ENCODE data around the gene DDX54. TPM values are rescaled to one million over a fixed set of nuclear protein-coding genes. Genes with fewer than 3 reads are reported as not detected.

Gene DDX54
- total and polyA plus RNA-seq, 2 of the 8 experiments (the other 6 are each of a cell fraction or from before 2014, with no cell fraction given) = 64.9 to 113 TPM

- H3K4me3 ChIP-seq (ENCODE audit: extremely low read depth in 1 of 4, insufficient read depth in 2 of 4, low read depth in 3 of 4, low read length in 4 of 4) = no peak overlapping the region
- H3K9ac ChIP-seq (replicated peaks in 1 of 4; ENCODE audit: extremely low read depth in 1 of 4, low read depth in 3 of 4, low read length in 3 of 4) = no peak overlapping the region
Measured at GRCh38 chr12:113159937-113160336, 25.3 kb downstream of the DDX54 start.

More at GRCh38 chr12:113159937-113160336, 25.3 kb downstream of the DDX54 start:
- WGBS, 2 experiments (ENCODE audit: extremely low coverage in 1 of 2, insufficient coverage in 1 of 2, insufficient read length in 1 of 2, insufficient replicate concordance in 2 of 2, low coverage in 1 of 2, low lambda C conversion rate in 2 of 2, missing lambda C conversion rate in 1 of 2) = 92% methylated on average over 7 of the region's 7 CpGs; no CpG with 5 or more reads in 1 of the 2 experiments
- H3K36me3 ChIP-seq (ENCODE audit: control insufficient read depth in 2 of 4, insufficient read depth in 4 of 4, low read length in 3 of 4) = peaks cover 14 to 35% (median 29%) of the 10 kb centered on the region in 4 experiments; a peak in 7 of 8 replicates
- H2BK15ac ChIP-seq (ENCODE audit: low read length) = no peak overlapping the region
- H3K23ac ChIP-seq (ENCODE audit: insufficient read length) = no peak overlapping the region
- H4K5ac ChIP-seq (ENCODE audit: insufficient read length, low read depth, low read length) = no peak overlapping the region
- H3K79me2 ChIP-seq (ENCODE audit: control insufficient read depth in 1 of 2, insufficient read depth in 2 of 2, low read length in 2 of 2) = no peaks in the 10 kb centered on the region
- H2BK120ac ChIP-seq (replicated peaks; ENCODE audit: low read depth, low read length) = no peak overlapping the region
- no peak overlapping the region for H2AFZ ChIP-seq (ENCODE audit: low read length)
- no peak overlapping the region for H4K91ac ChIP-seq (replicated peaks; ENCODE audit: insufficient read length, low read length)
- no peak overlapping the region for H3K4me2 ChIP-seq (ENCODE audit: insufficient read depth in 1 of 2, low read depth in 2 of 2, low read length in 2 of 2)
- H3K56ac ChIP-seq (replicated peaks; ENCODE audit: insufficient read length, low read depth, low read length) = no peak overlapping the region
- DNase-seq (ENCODE audit: low read depth in 1 of 2, low spot score in 2 of 2) (no peak), FAIRE-seq (no peak)
- no peaks in the 10 kb centered on the region; the same call in none of the 2 replicates for H3K79me1 ChIP-seq (ENCODE audit: low read depth, low read length)
- H4K8ac ChIP-seq (ENCODE audit: extremely low read depth, insufficient read depth, low read length) = no peak overlapping the region
- no peak overlapping the region for H3K14ac ChIP-seq (ENCODE audit: insufficient read length)
- ChIA-PET CTCF (ENCODE audit: partially characterized antibody) (interaction anchor here (1.1 to 11.2 kb wide), 3 partner anchors 9 to 26 kb away, joined by 4 to 114 read pairs (median 6); no protein-coding TSS in a partner anchor), POLR2A (ENCODE audit: partially characterized antibody) (interaction anchor here (1.3 to 1.4 kb wide), 2 partner anchors 10 to 45 kb away, joined by 3 read pairs; no protein-coding TSS in a partner anchor)
- H3K4me1 ChIP-seq (replicated peaks in 1 of 4; ENCODE audit: control insufficient read depth in 3 of 4, insufficient read depth in 4 of 4, low read length in 3 of 4) = peaks cover 5 to 17% (median 11%) of the 10 kb centered on the region in 4 experiments
- H3K27ac ChIP-seq (ENCODE audit: low read depth, low read length) = no peak overlapping the region
- H4K20me1 ChIP-seq (replicated peaks in 1 of 2; ENCODE audit: control insufficient read depth in 1 of 2, insufficient read depth in 2 of 2, low read length in 2 of 2) = peaks cover 14 to 17% of the 10 kb centered on the region in 2 experiments
- no peak overlapping the region for H3K18ac ChIP-seq (ENCODE audit: extremely low read depth, low read length)
- no peak overlapping the region for H3K4ac ChIP-seq (replicated peaks; ENCODE audit: insufficient read length, low read depth, low read length)
- no peak overlapping the region for H2BK12ac ChIP-seq (ENCODE audit: low read depth, low read length)
- H3K9me3 ChIP-seq (ENCODE audit: insufficient read depth in 2 of 2, low read depth in 1 of 2, low read length in 1 of 2) = no peaks in the 10 kb centered on the region
- H3K27me3 ChIP-seq (replicated peaks in 1 of 4; ENCODE audit: control insufficient read depth in 3 of 4, extremely low read depth in 1 of 4, insufficient read depth in 3 of 4, low read length in 3 of 4) = peaks cover 0 to 3% (median under 1%) of the 10 kb centered on the region in 4 experiments; a peak in 3 of 7 replicates
- peak overlapping the region; percentile 48; the same call in 1 of the 2 replicates for H2BK5ac ChIP-seq (ENCODE audit: low read depth, low read length)
- H2AK5ac ChIP-seq (ENCODE audit: low read depth, low read length) = no peak overlapping the region
- no peak for TF ChIP-seq ZNF274 (IDR thresholded peaks at IDR 0.05; ENCODE audit: borderline replicate concordance, extremely low read depth, low read length)
- TF ChIP-seq SP1 (IDR thresholded peaks at IDR 0.05; ENCODE audit: low read depth, low read length) = no peak
- H2BK20ac ChIP-seq (ENCODE audit: low read length) = no peak overlapping the region
- H3K23me2 ChIP-seq (ENCODE audit: low read depth, low read length) = 0 out of 2 replicates have a peak, but pooled peaks cover 3% of the 10 kb centered on the region
